ENCODE data around the gene HTT. TPM values are rescaled to one million over a fixed set of nuclear protein-coding genes. Genes with fewer than 3 reads are reported as not detected.

Gene HTT
- total and polyA plus RNA-seq, 2 of the 13 experiments (the other 11 are each of a cell fraction or from before 2014, with no cell fraction given), result 17.5 to 19.5 TPM

DNA sequence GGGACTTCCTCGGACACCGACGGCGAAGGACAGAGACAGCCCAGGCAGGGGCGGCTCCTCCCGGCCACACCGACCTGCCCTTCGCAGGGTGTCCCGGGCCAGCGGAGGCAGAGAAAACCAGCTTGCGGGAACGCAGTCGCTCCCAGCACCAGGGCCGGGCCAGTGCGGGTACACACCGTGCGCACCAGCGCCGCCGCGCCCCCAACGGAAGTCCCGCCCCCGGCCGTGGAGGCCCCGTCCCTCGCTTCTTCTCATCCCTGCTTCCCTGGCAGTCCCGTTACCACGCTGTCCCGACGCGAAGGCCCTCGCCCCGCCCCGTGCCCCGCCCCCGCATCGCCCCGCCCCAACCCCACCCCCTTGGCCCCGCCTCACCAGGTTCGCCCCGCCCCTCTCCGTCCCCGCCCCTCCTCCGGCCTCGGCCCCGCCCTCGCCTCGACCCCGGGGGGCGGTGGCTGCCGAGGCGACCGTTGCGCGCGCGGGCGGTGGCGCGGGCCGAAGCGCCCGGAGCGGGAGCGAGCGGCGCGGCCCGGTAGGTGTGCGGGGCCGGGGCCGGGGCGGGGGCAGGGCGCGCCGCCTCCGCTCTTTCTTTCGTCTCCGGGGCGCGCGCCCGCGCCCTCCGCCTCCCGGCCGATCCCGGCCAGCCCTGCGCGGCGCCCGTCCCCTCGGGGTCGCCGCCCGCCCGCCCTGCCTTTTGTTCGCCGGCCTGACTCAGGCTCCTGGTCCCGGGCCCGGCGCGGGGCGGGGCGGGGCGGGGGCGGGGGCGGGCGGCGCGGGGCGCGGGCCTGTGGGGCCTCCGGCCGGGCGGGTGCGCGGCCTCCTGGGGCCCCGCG lies 218.3 kb downstream of the HTT start, which contains the start of gene RGS12 (continued):
- TF ChIP-seq, protein P1, sequence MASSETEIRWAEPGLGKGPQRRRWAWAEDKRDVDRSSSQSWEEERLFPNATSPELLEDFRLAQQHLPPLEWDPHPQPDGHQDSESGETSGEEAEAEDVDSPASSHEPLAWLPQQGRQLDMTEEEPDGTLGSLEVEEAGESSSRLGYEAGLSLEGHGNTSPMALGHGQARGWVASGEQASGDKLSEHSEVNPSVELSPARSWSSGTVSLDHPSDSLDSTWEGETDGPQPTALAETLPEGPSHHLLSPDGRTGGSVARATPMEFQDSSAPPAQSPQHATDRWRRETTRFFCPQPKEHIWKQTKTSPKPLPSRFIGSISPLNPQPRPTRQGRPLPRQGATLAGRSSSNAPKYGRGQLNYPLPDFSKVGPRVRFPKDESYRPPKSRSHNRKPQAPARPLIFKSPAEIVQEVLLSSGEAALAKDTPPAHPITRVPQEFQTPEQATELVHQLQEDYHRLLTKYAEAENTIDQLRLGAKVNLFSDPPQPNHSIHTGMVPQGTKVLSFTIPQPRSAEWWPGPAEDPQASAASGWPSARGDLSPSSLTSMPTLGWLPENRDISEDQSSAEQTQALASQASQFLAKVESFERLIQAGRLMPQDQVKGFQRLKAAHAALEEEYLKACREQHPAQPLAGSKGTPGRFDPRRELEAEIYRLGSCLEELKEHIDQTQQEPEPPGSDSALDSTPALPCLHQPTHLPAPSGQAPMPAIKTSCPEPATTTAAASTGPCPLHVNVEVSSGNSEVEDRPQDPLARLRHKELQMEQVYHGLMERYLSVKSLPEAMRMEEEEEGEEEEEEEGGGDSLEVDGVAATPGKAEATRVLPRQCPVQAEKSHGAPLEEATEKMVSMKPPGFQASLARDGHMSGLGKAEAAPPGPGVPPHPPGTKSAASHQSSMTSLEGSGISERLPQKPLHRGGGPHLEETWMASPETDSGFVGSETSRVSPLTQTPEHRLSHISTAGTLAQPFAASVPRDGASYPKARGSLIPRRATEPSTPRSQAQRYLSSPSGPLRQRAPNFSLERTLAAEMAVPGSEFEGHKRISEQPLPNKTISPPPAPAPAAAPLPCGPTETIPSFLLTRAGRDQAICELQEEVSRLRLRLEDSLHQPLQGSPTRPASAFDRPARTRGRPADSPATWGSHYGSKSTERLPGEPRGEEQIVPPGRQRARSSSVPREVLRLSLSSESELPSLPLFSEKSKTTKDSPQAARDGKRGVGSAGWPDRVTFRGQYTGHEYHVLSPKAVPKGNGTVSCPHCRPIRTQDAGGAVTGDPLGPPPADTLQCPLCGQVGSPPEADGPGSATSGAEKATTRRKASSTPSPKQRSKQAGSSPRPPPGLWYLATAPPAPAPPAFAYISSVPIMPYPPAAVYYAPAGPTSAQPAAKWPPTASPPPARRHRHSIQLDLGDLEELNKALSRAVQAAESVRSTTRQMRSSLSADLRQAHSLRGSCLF (CRISPR knock-in tag; IDR thresholded peaks at IDR 0.05; ENCODE audit: borderline replicate concordance), result no peak
- TF ChIP-seq ARNTL (CRISPR knock-in tag; IDR thresholded peaks at IDR 0.05), result no peak
- no peak for TF ChIP-seq ZNF780A (CRISPR knock-in tag; IDR thresholded peaks at IDR 0.05)
- TF ChIP-seq SMAD3 (CRISPR knock-in tag; IDR thresholded peaks at IDR 0.05), result no peak
- TF ChIP-seq RORA (CRISPR knock-in tag; IDR thresholded peaks at IDR 0.05), result no peak
- TF ChIP-seq ISL2 (CRISPR knock-in tag; IDR thresholded peaks at IDR 0.05), result 0 out of 2 replicates have a peak, but pooled peaks have one; percentile 40
- no peak for TF ChIP-seq ZNF644 (CRISPR knock-in tag; IDR thresholded peaks at IDR 0.05; ENCODE audit: low read depth)
- TF ChIP-seq ZKSCAN8 (CRISPR knock-in tag; IDR thresholded peaks at IDR 0.05; ENCODE audit: borderline replicate concordance), result no peak
- no peak for TF ChIP-seq ZFP1 (CRISPR knock-in tag; IDR thresholded peaks at IDR 0.05)
- TF ChIP-seq HNRNPUL1 (IDR thresholded peaks at IDR 0.05; ENCODE audit: low read depth, low read length), result no peak
- TF ChIP-seq, protein P2, sequence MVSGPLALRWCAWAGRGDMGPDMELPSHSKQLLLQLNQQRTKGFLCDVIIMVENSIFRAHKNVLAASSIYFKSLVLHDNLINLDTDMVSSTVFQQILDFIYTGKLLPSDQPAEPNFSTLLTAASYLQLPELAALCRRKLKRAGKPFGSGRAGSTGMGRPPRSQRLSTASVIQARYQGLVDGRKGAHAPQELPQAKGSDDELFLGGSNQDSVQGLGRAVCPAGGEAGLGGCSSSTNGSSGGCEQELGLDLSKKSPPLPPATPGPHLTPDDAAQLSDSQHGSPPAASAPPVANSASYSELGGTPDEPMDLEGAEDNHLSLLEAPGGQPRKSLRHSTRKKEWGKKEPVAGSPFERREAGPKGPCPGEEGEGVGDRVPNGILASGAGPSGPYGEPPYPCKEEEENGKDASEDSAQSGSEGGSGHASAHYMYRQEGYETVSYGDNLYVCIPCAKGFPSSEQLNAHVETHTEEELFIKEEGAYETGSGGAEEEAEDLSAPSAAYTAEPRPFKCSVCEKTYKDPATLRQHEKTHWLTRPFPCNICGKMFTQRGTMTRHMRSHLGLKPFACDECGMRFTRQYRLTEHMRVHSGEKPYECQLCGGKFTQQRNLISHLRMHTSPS (CRISPR knock-in tag; IDR thresholded peaks at IDR 0.05; ENCODE audit: low read depth), result peak; percentile 22; the same call in 1 of the 2 replicates
- TF ChIP-seq ZNF335 (CRISPR knock-in tag; IDR thresholded peaks at IDR 0.05), result no peak
- no peak for TF ChIP-seq HNF4A (CRISPR knock-in tag; IDR thresholded peaks at IDR 0.05)
- TF ChIP-seq ZNF282 (IDR thresholded peaks at IDR 0.05; ENCODE audit: partially characterized antibody), result no peak
- no peak for TF ChIP-seq FOXK2 (IDR thresholded peaks at IDR 0.05)
- no peak for TF ChIP-seq TGIF2 (CRISPR knock-in tag; IDR thresholded peaks at IDR 0.05)
- TF ChIP-seq ZKSCAN1 (IDR thresholded peaks at IDR 0.05; ENCODE audit: low read length), result no peak
- no peak for TF ChIP-seq CBFB (CRISPR knock-in tag; IDR thresholded peaks at IDR 0.05)
- TF ChIP-seq ZNF567 (CRISPR knock-in tag; IDR thresholded peaks at IDR 0.05; ENCODE audit: borderline replicate concordance), result no peak
- TF ChIP-seq CBX1 (IDR thresholded peaks at IDR 0.05; ENCODE audit: low read depth), result no peak
- TF ChIP-seq ZNF761 (CRISPR knock-in tag; conservative IDR thresholded peaks at IDR 0.05), result no peak; the same call in 1 of the 2 replicates
- TF ChIP-seq, protein P3, sequence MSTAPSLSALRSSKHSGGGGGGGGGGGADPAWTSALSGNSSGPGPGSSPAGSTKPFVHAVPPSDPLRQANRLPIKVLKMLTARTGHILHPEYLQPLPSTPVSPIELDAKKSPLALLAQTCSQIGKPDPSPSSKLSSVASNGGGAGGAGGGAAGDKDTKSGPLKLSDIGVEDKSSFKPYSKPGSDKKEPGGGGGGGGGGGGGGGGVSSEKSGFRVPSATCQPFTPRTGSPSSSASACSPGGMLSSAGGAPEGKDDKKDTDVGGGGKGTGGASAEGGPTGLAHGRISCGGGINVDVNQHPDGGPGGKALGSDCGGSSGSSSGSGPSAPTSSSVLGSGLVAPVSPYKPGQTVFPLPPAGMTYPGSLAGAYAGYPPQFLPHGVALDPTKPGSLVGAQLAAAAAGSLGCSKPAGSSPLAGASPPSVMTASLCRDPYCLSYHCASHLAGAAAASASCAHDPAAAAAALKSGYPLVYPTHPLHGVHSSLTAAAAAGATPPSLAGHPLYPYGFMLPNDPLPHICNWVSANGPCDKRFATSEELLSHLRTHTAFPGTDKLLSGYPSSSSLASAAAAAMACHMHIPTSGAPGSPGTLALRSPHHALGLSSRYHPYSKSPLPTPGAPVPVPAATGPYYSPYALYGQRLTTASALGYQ (CRISPR knock-in tag; IDR thresholded peaks at IDR 0.05), result no peak
- TF ChIP-seq HES4 (CRISPR knock-in tag; IDR thresholded peaks at IDR 0.05; ENCODE audit: borderline replicate concordance), result 0 out of 2 replicates have a peak, but pooled peaks have one; percentile 11

All from HepG2 (cell line).